NCI-H2227 treated with DMSO at 0.1 percent for 48 hours (cell line): ENCODE measurements around the gene CDCA4.

Source experiments
- DNase-seq: peaks from one replicate; lab custom pipeline; 2025; lab: John Stamatoyannopoulos, UW

Gene CDCA4

GRCh38 chr14:105013150-105013785 is 7.6 kb downstream of the CDCA4 start:
- no peak for DNase-seq

- no peak for DNase-seq
These were observed 8.5 kb downstream of the CDCA4 start for GRCh38 chr14:105012171-105012985.

GRCh38 chr14:105011312-105011990 is 9.4 kb downstream of the CDCA4 start:
- DNase-seq: no peak

GRCh38 chr14:105010891-105011291 is 10.0 kb downstream of the CDCA4 start:
- no peak for DNase-seq

GRCh38 chr14:105010106-105010505 is 10.8 kb downstream of the CDCA4 start:
- DNase-seq: no peak

- no peak for DNase-seq
These were observed 13.2 kb downstream of the CDCA4 start for GRCh38 chr14:105007593-105008264.

- DNase-seq: peak; percentile 24
These were observed 13.9 kb downstream of the CDCA4 start for GRCh38 chr14:105006831-105007592.

- no peak for DNase-seq
These were observed 14.7 kb downstream of the CDCA4 start for GRCh38 chr14:105005929-105006830.

GRCh38 chr14:105005329-105005928 is 15.5 kb downstream of the CDCA4 start:
- DNase-seq: no peak

GRCh38 chr14:104999361-104999760 is 21.5 kb downstream of the CDCA4 start:
- no peak for DNase-seq

- DNase-seq: no peak
These were observed 22.1 kb downstream of the CDCA4 start for GRCh38 chr14:104998801-104999200.

GRCh38 chr14:104996483-104996882 is 24.4 kb downstream of the CDCA4 start:
- DNase-seq: no peak

GRCh38 chr14:104996032-104996431 is 24.9 kb downstream of the CDCA4 start:
- DNase-seq: no peak

GRCh38 chr14:104994978-104995377 is 25.9 kb downstream of the CDCA4 start:
- no peak for DNase-seq

GRCh38 chr14:104993808-104994591 is 26.9 kb downstream of the CDCA4 start:
- DNase-seq: no peak

- DNase-seq: no peak
These were observed 27.6 kb downstream of the CDCA4 start for GRCh38 chr14:104993306-104993705.

GRCh38 chr14:104992501-104992900 is 28.4 kb downstream of the CDCA4 start:
- no peak for DNase-seq

GRCh38 chr14:104991896-104992230 is 29.0 kb downstream of the CDCA4 start:
- DNase-seq: no peak

- DNase-seq: no peak
These were observed 31.0 kb downstream of the CDCA4 start for GRCh38 chr14:104989951-104990303.
